RWPE1 (cell line): ENCODE measurements around the gene DUSP7.

ENCODE experiments used
- CTCF ChIA-PET: fragments of 350-600 bp; sonication (Branson Sonifier 250); formaldehyde crosslinking; extraction: SDS; loops from one replicate; lab custom pipeline; 2021; lab: Yijun Ruan, JAX
- POLR2A ChIA-PET: fragments of 400-600 bp; formaldehyde crosslinking; extraction: SDS; loops from one replicate; lab custom pipeline; 2020; ENCODE audit warnings: antibody characterized with exemption; ENCODE audit not compliant: low non-redundant PET; lab: Yijun Ruan, JAX
- DNase-seq: peaks from one replicate; pipeline ENCODE4 v3.0.0; 2012; ENCODE audit warnings: low spot score
- H3K27ac ChIP-seq: fragments of 450-650 bp; 2 replicates; pipeline ENCODE4 v1.5.1; 2017
- CTCF ChIP-seq: fragments of 450-650 bp; conservative IDR thresholded peaks from 2 replicates; pipeline ENCODE4 v1.5.1; 2017; ENCODE audit warnings: low read depth, mild to moderate bottlenecking

Gene DUSP7

GRCh38 chr3:52056521-52056967 lies at the start of gene DUSP7:
Gene DUSP7, minus strand, starts transcription at chr3:52056571. Its CDS starts 205 bp downstream, at chr3:52056366.
- POLR2A ChIA-PET: interaction anchor here (0.5 to 2.1 kb wide), 6 partner anchors 10 to 125 kb away, joined by 3 to 12 read pairs (median 3); no protein-coding TSS in a partner anchor
- peak; percentile 38 for DNase-seq
- CTCF ChIA-PET: interaction anchor here (1.0 to 1.2 kb wide), 2 partner anchors 55 to 66 kb away, joined by 3 read pairs; no protein-coding TSS in a partner anchor
- no peak for TF ChIP-seq CTCF
- H3K27ac ChIP-seq: peak within 1 kb of the TSS; percentile 100

- ChIA-PET POLR2A (no interaction called here), CTCF (no interaction called here)
- no peak for DNase-seq
- no peak for TF ChIP-seq CTCF
- H3K27ac ChIP-seq: peak overlapping the region; percentile 7; the same call in 1 of the 2 replicates
These were observed 48.6 kb upstream of the DUSP7 start for GRCh38 chr3:52104684-52105640.

- POLR2A ChIA-PET: no interaction called here
- TF ChIP-seq CTCF: no peak
- CTCF ChIA-PET: no interaction called here
- H3K27ac ChIP-seq: no peak overlapping the region
- DNase-seq: no peak
These were observed 46.6 kb upstream of the DUSP7 start for GRCh38 chr3:52102934-52103333.

GRCh38 chr3:52099001-52099401 lies 42.6 kb upstream of the DUSP7 start:
- ChIA-PET POLR2A (no interaction called here), CTCF (interaction anchor here (1.2 kb wide), 1 partner anchor 46 kb away, joined by 4 read pairs; no protein-coding TSS in a partner anchor)
- no peak for TF ChIP-seq CTCF
- no peak overlapping the region for H3K27ac ChIP-seq
- no peak for DNase-seq

- DNase-seq: no peak
- TF ChIP-seq CTCF: no peak
- POLR2A ChIA-PET: no interaction called here
- CTCF ChIA-PET: interaction anchor here (1.2 kb wide), 1 partner anchor 45 kb away, joined by 4 read pairs; no protein-coding TSS in a partner anchor
- no peak overlapping the region for H3K27ac ChIP-seq
These were observed 41.6 kb upstream of the DUSP7 start for GRCh38 chr3:52097851-52098507.
